Neural crest cell (in vitro differentiated cells): ENCODE results near the gene TMEM8B. TPM values are rescaled to one million over a fixed set of nuclear protein-coding genes. Genes with fewer than 3 reads are reported as not detected.

Experiments
- DNase-seq: peaks from one replicate; pipeline ENCODE4 v3.0.0; 2021; ENCODE audit warnings: low read depth, mixed read lengths, low spot score
- H3K27ac Mint-ChIP-seq: one replicate; pipeline ENCODE4 v1.8.0; 2021; ENCODE audit warnings: mild to moderate bottlenecking, mixed read lengths; ENCODE audit not compliant: unreplicated experiment
- H3K27me3 Mint-ChIP-seq: 2 replicates; pipeline ENCODE4 v1.8.0; 2021; ENCODE audit warnings: low read depth, mild to moderate bottlenecking, mixed read lengths
- H3K36me3 Mint-ChIP-seq: 2 replicates; pipeline ENCODE4 v1.8.0; 2021; ENCODE audit warnings: low read depth, mild to moderate bottlenecking, mixed read lengths
- H3K4me1 Mint-ChIP-seq: 2 replicates; pipeline ENCODE4 v1.8.0; 2021; ENCODE audit warnings: mixed read lengths
- H3K4me3 Mint-ChIP-seq: one replicate; pipeline ENCODE4 v1.8.0; 2021; ENCODE audit warnings: mild to moderate bottlenecking, mixed read lengths
- H3K9me3 Mint-ChIP-seq: 2 replicates; pipeline ENCODE4 v1.8.0; 2021; ENCODE audit warnings: mixed read lengths
- total RNA-seq: library from RNA; stranded (reverse); gene quantifications from 2 replicates; pipeline ENCODE4 v1.2.1, GENCODE V29; 2021
- TF ChIP-seq, protein P1 (sequence below): fragments of 200-600 bp; sonication (generic); conservative IDR thresholded peaks from 2 replicates; pipeline ENCODE4 v1.5.0; 2021; ENCODE audit warnings: antibody characterized with exemption, mild to moderate bottlenecking

Gene TMEM8B
- total RNA-seq, 1 donor from 2014 or later = 23.9 TPM

DNA sequence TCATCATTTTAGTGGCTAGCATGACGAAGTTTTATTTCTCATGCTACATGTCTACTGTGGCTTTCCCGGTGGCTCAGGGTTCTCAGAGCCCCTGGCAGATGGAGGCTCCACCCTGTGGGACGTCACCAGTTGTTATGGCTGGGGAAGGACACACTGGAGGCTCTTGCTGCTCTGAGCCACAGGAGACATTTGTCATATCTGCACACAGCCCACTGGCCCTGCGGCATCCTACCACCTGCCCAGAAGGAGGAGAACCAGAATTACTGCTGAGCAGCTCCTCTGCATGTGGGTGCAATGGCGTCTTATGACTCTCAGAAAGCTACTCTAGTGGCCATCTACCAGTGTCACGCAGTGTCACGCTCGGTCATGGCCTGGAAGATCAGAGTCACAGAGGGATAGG, 34.6 kb downstream of the TMEM8B start:
- H3K4me1 Mint-ChIP-seq = no peaks in the 10 kb centered on the region
- TF ChIP-seq, protein P1, sequence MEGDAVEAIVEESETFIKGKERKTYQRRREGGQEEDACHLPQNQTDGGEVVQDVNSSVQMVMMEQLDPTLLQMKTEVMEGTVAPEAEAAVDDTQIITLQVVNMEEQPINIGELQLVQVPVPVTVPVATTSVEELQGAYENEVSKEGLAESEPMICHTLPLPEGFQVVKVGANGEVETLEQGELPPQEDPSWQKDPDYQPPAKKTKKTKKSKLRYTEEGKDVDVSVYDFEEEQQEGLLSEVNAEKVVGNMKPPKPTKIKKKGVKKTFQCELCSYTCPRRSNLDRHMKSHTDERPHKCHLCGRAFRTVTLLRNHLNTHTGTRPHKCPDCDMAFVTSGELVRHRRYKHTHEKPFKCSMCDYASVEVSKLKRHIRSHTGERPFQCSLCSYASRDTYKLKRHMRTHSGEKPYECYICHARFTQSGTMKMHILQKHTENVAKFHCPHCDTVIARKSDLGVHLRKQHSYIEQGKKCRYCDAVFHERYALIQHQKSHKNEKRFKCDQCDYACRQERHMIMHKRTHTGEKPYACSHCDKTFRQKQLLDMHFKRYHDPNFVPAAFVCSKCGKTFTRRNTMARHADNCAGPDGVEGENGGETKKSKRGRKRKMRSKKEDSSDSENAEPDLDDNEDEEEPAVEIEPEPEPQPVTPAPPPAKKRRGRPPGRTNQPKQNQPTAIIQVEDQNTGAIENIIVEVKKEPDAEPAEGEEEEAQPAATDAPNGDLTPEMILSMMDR = no peak
- no peaks in the 10 kb centered on the region for H3K36me3 Mint-ChIP-seq
- no peak overlapping the region for H3K27ac Mint-ChIP-seq
- peaks cover 25% of the 10 kb centered on the region for H3K27me3 Mint-ChIP-seq
- no peak for DNase-seq
- no peaks in the 10 kb centered on the region for H3K9me3 Mint-ChIP-seq
- no peak overlapping the region for H3K4me3 Mint-ChIP-seq

DNA sequence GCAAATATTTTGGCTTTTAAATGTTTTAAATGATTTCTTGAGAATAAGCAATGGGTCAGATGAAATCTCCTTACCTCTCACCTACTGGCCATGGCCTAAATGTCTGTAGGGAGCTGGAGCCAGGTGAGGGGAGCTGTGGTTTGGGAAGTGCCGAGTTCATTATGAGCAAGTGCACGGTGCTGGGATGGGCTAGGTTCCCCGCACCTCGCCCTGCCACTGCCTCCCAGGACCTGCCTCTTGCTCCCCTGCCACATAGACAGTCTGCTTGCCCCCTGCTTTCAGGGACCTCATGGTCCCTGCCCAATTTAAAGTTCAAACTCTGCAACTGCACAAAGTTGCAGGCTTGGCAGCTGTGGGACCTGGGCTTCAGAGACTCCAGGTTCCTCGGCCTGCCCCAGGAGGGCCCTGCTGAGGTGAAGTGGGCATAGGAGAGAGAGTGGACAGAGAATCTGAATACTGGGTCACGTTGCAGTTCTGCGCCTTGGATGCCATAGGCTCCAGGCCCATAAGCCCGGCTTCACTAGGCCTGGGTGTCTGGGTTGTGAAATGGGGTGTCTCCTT, 35.7 kb downstream of the TMEM8B start:
- no peaks in the 10 kb centered on the region for H3K36me3 Mint-ChIP-seq
- H3K4me3 Mint-ChIP-seq = no peak overlapping the region
- no peak overlapping the region for H3K27ac Mint-ChIP-seq
- peaks cover 23% of the 10 kb centered on the region for H3K27me3 Mint-ChIP-seq
- no peaks in the 10 kb centered on the region for H3K9me3 Mint-ChIP-seq
- no peaks in the 10 kb centered on the region for H3K4me1 Mint-ChIP-seq
- no peak for DNase-seq
- TF ChIP-seq, protein P1 = no peak

GRCh38 chr9:35867538-35867937, 38.5 kb downstream of the TMEM8B start:
- H3K4me1 Mint-ChIP-seq = no peaks in the 10 kb centered on the region
- no peak for DNase-seq
- no peaks in the 10 kb centered on the region for H3K9me3 Mint-ChIP-seq
- H3K27me3 Mint-ChIP-seq = peaks cover 4% of the 10 kb centered on the region
- TF ChIP-seq, protein P1 = no peak
- no peaks in the 10 kb centered on the region for H3K36me3 Mint-ChIP-seq
- H3K4me3 Mint-ChIP-seq = no peak overlapping the region
- H3K27ac Mint-ChIP-seq = no peak overlapping the region

GRCh38 chr9:35868933-35869332, 39.9 kb downstream of the TMEM8B start:
- no peaks in the 10 kb centered on the region for H3K36me3 Mint-ChIP-seq
- no peak for DNase-seq
- H3K27me3 Mint-ChIP-seq = no peaks in the 10 kb centered on the region
- no peaks in the 10 kb centered on the region for H3K4me1 Mint-ChIP-seq
- H3K27ac Mint-ChIP-seq = no peak overlapping the region
- TF ChIP-seq, protein P1 = no peak
- H3K9me3 Mint-ChIP-seq = no peaks in the 10 kb centered on the region
- H3K4me3 Mint-ChIP-seq = no peak overlapping the region

- Mint-ChIP-seq H3K4me1 (no peaks in the 10 kb centered on the region), H3K27me3 (peaks cover 1% of the 10 kb centered on the region), H3K27ac (no peak overlapping the region), H3K9me3 (peaks cover under 1% of the 10 kb centered on the region), H3K36me3 (no peaks in the 10 kb centered on the region), H3K4me3 (no peak overlapping the region)
- DNase-seq = no peak
- TF ChIP-seq, protein P1 = no peak
Measured at GRCh38 chr9:35869621-35870216, 40.7 kb downstream of the TMEM8B start.
